K562 (cell line): ENCODE measurements around the gene PSMD1.

ENCODE experiments used
- ATF6 ChIP-seq: sonication (generic); formaldehyde crosslinking; IDR thresholded peaks from 2 replicates; pipeline ENCODE4 v1.4.0; 2020; ENCODE audit warnings: mild to moderate bottlenecking, missing genetic modification reagents
- KDM1A ChIP-seq, 2 experiments: fragments of 450-650 bp; IDR thresholded peaks; 2 replicates each; pipeline ENCODE4 v1.6.1; 2016; ENCODE audit warnings: mild to moderate bottlenecking in 2 of 2
- POLR2A ChIP-seq: fragments of 450-650 bp; conservative IDR thresholded peaks from 2 replicates; pipeline ENCODE4 v1.6.1; 2016
- SNRNP70 ChIP-seq: fragments of 200-400 bp; formaldehyde crosslinking; optimal IDR thresholded peaks from 2 replicates; pipeline ENCODE3; 2017; ENCODE audit warnings: low read depth, low read length
- TAF1 ChIP-seq: IDR thresholded peaks from 2 replicates; pipeline ENCODE4 v1.6.1; 2011; ENCODE audit warnings: mild to moderate bottlenecking, low read length, moderate library complexity; ENCODE audit not compliant: insufficient read depth, control insufficient read depth, severe bottlenecking; ENCODE audit errors: extremely low read depth
- ZNF551 ChIP-seq: fragments of 250-450 bp; sonication (Bioruptor Pico); IDR thresholded peaks from 2 replicates; pipeline ENCODE4 v1.5.0; 2021; ENCODE audit warnings: mild to moderate bottlenecking, moderate library complexity
- ZNF584 ChIP-seq: fragments of 200-800 bp; sonication (Bioruptor generic); IDR thresholded peaks from 2 replicates; pipeline ENCODE4 v1.6.1; 2016; ENCODE audit warnings: low read depth, mild to moderate bottlenecking, missing genetic modification characterization, missing compliant biosample characterization
- TF ChIP-seq, protein P1 (sequence below), 2 experiments: IDR thresholded peaks; 2 replicates each; pipeline ENCODE4 v1.6.1; 2012; ENCODE audit warnings: improper control_type of control experiment in 2 of 2, low read depth in 2 of 2, low read length in 2 of 2, borderline replicate concordance in 1 of 2
- TF ChIP-seq, protein P2 (sequence below), 3 experiments: IDR thresholded peaks in 2 of 3; conservative IDR thresholded peaks in 1 of 3; 2 replicates each; pipeline ENCODE4 v1.5.1; 2011 to 2012; ENCODE audit warnings: low read length in 3 of 3, mild to moderate bottlenecking in 3 of 3, control low read depth in 2 of 3, improper control_type of control experiment in 1 of 3, inconsistent platforms in 1 of 3, low read depth in 1 of 3, mixed read lengths in 1 of 3, moderate library complexity in 1 of 3; ENCODE audit not compliant: insufficient read depth in 2 of 3
- TF ChIP-seq, protein P3 (sequence below): fragments of 250-450 bp; sonication (Bioruptor Pico); IDR thresholded peaks from 2 replicates; pipeline ENCODE4 v1.5.0; 2020; ENCODE audit warnings: mild to moderate bottlenecking

DNA sequence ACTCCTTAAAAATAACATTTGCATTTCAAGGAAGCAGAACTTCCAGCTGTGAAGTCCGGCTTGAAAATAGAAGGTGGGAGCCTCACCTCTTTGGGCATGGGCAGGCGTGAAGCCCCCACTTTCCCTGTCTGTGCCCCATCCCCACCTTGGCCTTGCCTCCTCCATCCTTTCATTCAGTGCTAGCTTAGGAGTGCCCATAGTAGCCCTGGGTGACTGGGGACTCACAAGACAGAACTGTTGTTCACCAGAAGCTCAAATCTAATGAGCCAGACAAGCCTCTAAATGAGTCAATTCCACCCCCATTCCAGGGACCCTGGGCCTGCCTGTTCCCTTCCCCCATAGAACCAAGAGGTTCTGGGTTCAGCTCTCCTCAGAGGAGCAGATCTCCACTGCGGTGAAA, 40.7 kb upstream of the PSMD1 start:
- TF ChIP-seq, protein P1, sequence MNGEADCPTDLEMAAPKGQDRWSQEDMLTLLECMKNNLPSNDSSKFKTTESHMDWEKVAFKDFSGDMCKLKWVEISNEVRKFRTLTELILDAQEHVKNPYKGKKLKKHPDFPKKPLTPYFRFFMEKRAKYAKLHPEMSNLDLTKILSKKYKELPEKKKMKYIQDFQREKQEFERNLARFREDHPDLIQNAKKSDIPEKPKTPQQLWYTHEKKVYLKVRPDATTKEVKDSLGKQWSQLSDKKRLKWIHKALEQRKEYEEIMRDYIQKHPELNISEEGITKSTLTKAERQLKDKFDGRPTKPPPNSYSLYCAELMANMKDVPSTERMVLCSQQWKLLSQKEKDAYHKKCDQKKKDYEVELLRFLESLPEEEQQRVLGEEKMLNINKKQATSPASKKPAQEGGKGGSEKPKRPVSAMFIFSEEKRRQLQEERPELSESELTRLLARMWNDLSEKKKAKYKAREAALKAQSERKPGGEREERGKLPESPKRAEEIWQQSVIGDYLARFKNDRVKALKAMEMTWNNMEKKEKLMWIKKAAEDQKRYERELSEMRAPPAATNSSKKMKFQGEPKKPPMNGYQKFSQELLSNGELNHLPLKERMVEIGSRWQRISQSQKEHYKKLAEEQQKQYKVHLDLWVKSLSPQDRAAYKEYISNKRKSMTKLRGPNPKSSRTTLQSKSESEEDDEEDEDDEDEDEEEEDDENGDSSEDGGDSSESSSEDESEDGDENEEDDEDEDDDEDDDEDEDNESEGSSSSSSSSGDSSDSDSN (IDR thresholded peaks at IDR 0.05; ENCODE audit: borderline replicate concordance in 1 of 2, low read depth in 2 of 2, low read length in 2 of 2) = no peak
- TF ChIP-seq, protein P2, sequence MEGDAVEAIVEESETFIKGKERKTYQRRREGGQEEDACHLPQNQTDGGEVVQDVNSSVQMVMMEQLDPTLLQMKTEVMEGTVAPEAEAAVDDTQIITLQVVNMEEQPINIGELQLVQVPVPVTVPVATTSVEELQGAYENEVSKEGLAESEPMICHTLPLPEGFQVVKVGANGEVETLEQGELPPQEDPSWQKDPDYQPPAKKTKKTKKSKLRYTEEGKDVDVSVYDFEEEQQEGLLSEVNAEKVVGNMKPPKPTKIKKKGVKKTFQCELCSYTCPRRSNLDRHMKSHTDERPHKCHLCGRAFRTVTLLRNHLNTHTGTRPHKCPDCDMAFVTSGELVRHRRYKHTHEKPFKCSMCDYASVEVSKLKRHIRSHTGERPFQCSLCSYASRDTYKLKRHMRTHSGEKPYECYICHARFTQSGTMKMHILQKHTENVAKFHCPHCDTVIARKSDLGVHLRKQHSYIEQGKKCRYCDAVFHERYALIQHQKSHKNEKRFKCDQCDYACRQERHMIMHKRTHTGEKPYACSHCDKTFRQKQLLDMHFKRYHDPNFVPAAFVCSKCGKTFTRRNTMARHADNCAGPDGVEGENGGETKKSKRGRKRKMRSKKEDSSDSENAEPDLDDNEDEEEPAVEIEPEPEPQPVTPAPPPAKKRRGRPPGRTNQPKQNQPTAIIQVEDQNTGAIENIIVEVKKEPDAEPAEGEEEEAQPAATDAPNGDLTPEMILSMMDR (IDR thresholded peaks at IDR 0.05 in 2 of 3, conservative IDR thresholded peaks at IDR 0.05 in 1 of 3; ENCODE audit: insufficient read depth in 2 of 3, low read depth in 1 of 3, low read length in 3 of 3) = no peak
- TF ChIP-seq ZNF551 (CRISPR knock-in tag) = no peak
- TF ChIP-seq ATF6 (CRISPR knock-in tag) = no peak
- no peak for TF ChIP-seq ZNF584
- TF ChIP-seq TAF1 = no peak
- TF ChIP-seq KDM1A (IDR thresholded peaks at IDR 0.05) = no peak
- TF ChIP-seq POLR2A = no peak
- TF ChIP-seq, protein P3, sequence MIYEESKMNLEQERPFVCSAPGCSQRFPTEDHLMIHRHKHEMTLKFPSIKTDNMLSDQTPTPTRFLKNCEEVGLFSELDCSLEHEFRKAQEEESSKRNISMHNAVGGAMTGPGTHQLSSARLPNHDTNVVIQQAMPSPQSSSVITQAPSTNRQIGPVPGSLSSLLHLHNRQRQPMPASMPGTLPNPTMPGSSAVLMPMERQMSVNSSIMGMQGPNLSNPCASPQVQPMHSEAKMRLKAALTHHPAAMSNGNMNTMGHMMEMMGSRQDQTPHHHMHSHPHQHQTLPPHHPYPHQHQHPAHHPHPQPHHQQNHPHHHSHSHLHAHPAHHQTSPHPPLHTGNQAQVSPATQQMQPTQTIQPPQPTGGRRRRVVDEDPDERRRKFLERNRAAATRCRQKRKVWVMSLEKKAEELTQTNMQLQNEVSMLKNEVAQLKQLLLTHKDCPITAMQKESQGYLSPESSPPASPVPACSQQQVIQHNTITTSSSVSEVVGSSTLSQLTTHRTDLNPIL (CRISPR knock-in tag) = no peak
- TF ChIP-seq SNRNP70 = no peak
